GM12865 (cell line): ENCODE results near the gene SLC40A1.

ENCODE experiments used
- DNase-seq: peaks from one replicate; pipeline ENCODE4 v3.0.0; 2010; ENCODE audit warnings: low read depth
- H3K4me3 ChIP-seq: 2 replicates; pipeline ENCODE4 v1.5.1; 2011; ENCODE audit warnings: mild to moderate bottlenecking, low read depth, low read length, control low read depth
- CTCF ChIP-seq: IDR thresholded peaks from 2 replicates; pipeline ENCODE4 v1.5.1; 2011; ENCODE audit warnings: low read length, control low read depth, low read depth, inconsistent platforms; ENCODE audit not compliant: insufficient read depth; ENCODE audit errors: missing control alignments

The SLC40A1 gene

DNA sequence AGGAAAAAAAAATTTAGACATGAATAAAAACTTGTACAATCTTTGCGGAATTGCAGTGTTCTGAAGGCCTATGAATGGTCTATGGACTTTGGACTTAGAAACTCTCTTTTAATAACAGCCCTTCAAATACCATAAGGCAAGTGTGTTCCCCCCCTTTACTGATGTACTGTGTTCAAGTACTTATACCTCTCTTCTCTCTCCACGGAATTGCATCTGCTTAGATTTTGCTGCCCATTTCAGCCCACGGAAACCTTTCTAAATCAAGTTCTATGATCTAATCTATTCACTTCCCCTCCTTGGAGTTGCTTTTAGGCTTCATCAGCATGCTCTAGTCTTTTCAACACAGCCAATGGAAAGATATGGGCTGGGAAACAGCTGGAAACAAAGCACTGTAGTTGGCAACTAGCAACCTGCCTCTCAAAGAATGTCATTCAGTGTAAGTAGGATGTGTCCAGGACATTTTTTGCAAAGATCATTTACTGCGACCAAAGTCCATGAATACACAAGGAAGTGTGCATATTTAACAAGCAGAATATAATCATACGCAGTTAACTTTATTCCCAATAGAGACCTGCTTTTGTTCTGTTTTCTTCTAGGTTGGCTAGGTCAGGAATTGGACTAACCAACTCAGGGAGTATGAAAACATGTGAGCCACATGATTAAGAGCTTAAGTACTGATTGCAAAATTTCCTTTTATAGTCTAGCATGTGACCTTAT is 58.0 kb downstream of the SLC40A1 start:
- no peak for TF ChIP-seq CTCF
- no peak for DNase-seq
- no peak overlapping the region for H3K4me3 ChIP-seq

- DNase-seq, result no peak
- TF ChIP-seq CTCF, result no peak
- no peak overlapping the region for H3K4me3 ChIP-seq
Observed at GRCh38 chr2:189521699-189522434, 58.7 kb downstream of the SLC40A1 start.

GRCh38 chr2:189519631-189520387 is 60.8 kb downstream of the SLC40A1 start:
- DNase-seq, result no peak
- H3K4me3 ChIP-seq, result no peak overlapping the region
- TF ChIP-seq CTCF, result no peak

DNA sequence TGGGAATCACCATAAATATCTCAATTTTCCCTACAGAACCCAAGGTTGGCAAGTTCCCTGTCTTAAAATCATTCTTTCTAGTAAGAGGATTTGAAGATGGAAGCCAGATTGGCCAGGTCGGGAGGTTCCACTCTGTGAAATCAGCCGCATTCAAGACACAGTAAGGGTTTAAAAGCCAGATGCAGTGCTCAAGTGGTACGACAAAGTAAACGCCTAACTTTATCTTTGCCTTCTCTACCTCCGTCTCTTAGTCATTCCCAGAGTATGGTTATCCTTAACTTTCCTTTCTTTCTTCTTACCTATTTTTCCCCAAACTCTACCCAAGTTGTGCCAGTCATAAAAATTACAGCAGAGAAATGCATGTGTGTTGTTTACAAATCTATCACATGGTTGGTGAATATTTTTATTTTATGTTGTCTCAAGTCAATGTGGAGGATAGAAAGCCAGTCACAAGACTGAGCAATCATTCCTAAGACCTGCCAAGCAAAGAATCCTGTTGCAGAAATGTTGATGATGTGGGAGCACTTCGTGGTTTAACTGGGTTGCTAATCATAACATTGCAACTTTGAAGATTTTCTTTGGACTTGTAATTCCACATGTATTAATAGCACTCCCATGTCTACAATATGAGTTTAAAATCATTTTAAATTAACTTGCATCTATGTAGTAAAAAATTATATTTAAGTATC is 62.6 kb downstream of the SLC40A1 start:
- no peak for DNase-seq
- no peak for TF ChIP-seq CTCF

GRCh38 chr2:189516546-189516945 is 64.0 kb downstream of the SLC40A1 start:
- no peak for TF ChIP-seq CTCF
- no peak for DNase-seq
- no peak overlapping the region for H3K4me3 ChIP-seq

More for the DNA sequence above, 62.6 kb downstream of the SLC40A1 start:
- H3K4me3 ChIP-seq, result no peak overlapping the region

DNA sequence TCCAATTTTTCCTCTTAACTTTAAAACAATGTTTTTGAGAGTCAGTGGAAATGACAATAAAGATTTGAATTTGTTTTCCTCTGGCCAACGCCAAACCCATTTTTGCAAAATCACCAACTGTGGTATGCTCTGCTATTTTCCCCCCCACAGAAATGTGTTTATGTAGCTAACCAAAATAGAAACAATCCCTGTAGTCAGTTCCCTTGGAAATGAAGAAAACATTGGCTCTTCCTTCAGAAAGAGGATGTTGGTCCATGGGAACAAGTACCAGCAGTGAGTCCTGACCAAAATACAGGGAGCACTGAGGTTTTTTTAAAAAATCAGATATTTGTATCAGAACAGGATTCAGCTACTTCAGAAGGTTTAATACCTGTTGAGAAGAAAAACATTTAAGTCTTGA is 65.3 kb downstream of the SLC40A1 start:
- TF ChIP-seq CTCF, result no peak
- no peak for DNase-seq
- no peak overlapping the region for H3K4me3 ChIP-seq
